Measurements from ENCODE around the gene ZNF296. TPM values are rescaled to one million over a fixed set of nuclear protein-coding genes. Genes with fewer than 3 reads are reported as not detected.

The ZNF296 gene
- polyA plus RNA-seq, 4 donors, result 4.7 to 10.3 (median 7.6) TPM

DNA sequence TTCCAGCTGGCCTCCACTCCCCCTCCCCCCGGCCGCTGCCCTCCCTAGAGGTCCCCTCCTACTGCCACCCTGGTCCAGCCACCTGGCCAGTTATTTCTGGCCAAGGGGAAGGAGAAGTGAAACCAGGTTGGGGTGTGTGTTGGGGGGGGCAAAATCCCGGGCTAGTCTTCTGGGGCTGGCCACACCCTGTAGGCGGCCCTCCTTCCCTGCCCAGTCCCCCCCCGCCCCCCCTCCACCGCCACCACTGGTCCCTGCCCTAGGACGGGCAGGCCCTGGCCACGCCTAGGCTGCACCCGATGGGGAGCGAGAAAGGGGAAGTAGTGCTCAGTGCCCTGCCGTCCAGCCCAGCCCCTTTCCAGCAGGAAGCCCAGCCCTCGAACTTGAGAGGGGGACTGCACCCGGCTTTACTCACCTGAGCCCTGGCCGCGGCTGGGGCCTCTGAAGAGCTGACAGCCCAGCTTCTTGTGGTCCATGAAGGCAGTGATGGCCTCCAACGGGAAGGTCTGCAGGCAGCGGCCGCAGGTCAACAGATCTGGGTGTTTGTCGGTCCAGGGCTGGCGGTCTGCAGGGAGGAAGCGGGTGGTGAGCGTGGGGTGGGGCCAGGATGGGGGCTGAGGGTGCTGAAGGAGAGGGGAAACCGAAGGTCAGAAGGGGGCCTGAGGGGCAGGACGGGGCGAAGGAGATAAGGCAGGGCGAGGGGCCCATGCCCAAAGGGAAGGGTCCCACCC is 813 bp downstream of the ZNF296 start:
- WGBS, 3 donors, result 1 to 5% (median 2%) methylated on average over 20 to 26 of the region's 26 CpGs
- Histone ChIP-seq H3K36me3 (ENCODE audit: control insufficient read depth in 3 of 3, insufficient read depth in 2 of 3, low read depth in 1 of 3, low read length in 3 of 3) (peaks cover 2 to 36% (median 5%) of the 10 kb centered on the region in 3 donors), H3K4me1 (ENCODE audit: control insufficient read depth in 3 of 3, insufficient read depth in 2 of 3, low read depth in 1 of 3, low read length in 2 of 3) (peaks cover 2 to 34% (median 15%) of the 10 kb centered on the region in 3 donors), H3K4me3 (ENCODE audit: low read depth in 1 of 3, low read length in 3 of 3) (peak overlapping the region; percentile 62 to 74 (median 66)), H3K9me3 (ENCODE audit: control insufficient read depth in 2 of 2, insufficient read depth in 1 of 2, low read depth in 1 of 2, low read length in 1 of 2) (no peaks in the 10 kb centered on the region), H3K27ac (ENCODE audit: low read depth in 1 of 3, low read length in 2 of 3) (peak overlapping the region; percentile 76 to 95 (median 82)), H3K27me3 (ENCODE audit: control insufficient read depth in 3 of 3, insufficient read depth in 3 of 3, low read length in 3 of 3) (no peaks in the 10 kb centered on the region)
- peak; percentile 88 to 94 for DNase-seq
- FAIRE-seq, result no peak

DNA sequence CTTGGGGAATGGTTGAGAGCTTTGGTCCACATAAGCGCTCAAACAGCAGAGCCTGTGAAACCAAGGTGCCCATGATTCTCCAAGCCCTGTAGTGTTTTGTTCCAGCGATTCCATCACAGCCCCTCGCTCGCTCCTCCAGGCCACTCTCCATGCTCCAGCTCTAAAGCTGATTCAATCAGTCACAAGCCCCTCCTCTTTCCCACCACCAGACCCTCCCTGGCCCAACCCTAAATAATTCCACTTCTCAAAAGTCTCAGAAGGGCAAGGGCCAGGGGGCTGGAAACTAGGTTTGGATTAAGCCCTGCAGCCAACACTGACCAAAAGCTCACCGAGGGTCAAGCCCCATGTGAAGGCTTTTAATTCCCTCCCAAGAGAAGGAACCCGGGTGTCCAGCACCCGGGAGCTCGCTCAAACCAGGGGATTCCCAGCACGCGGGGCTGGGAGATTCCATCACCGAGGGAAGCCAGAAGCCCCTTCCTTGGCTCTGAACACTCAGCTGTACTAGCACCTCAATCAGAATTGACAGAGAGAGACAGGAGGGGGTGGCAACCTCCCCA is 1.5 kb downstream of the ZNF296 start:
- 46 to 53% (median 46%) methylated on average over 11 of the region's 11 CpGs for WGBS, 3 donors
- DNase-seq (no peak), FAIRE-seq (no peak)
- Histone ChIP-seq H3K27ac (ENCODE audit: low read depth in 1 of 3, low read length in 2 of 3) (peak overlapping the region; percentile 2 to 76 (median 62)), H3K27me3 (ENCODE audit: control insufficient read depth in 3 of 3, insufficient read depth in 3 of 3, low read length in 3 of 3) (no peaks in the 10 kb centered on the region), H3K4me3 (ENCODE audit: low read depth in 1 of 3, low read length in 3 of 3) (peak overlapping the region in 2 of 3 donors; percentile 38 to 62), H3K9me3 (ENCODE audit: control insufficient read depth in 2 of 2, insufficient read depth in 1 of 2, low read depth in 1 of 2, low read length in 1 of 2) (no peaks in the 10 kb centered on the region), H3K36me3 (ENCODE audit: control insufficient read depth in 3 of 3, insufficient read depth in 2 of 3, low read depth in 1 of 3, low read length in 3 of 3) (peaks cover 2 to 42% (median 11%) of the 10 kb centered on the region in 3 donors), H3K4me1 (ENCODE audit: control insufficient read depth in 3 of 3, insufficient read depth in 2 of 3, low read depth in 1 of 3, low read length in 2 of 3) (peaks cover 2 to 28% (median 11%) of the 10 kb centered on the region in 3 donors)

DNA sequence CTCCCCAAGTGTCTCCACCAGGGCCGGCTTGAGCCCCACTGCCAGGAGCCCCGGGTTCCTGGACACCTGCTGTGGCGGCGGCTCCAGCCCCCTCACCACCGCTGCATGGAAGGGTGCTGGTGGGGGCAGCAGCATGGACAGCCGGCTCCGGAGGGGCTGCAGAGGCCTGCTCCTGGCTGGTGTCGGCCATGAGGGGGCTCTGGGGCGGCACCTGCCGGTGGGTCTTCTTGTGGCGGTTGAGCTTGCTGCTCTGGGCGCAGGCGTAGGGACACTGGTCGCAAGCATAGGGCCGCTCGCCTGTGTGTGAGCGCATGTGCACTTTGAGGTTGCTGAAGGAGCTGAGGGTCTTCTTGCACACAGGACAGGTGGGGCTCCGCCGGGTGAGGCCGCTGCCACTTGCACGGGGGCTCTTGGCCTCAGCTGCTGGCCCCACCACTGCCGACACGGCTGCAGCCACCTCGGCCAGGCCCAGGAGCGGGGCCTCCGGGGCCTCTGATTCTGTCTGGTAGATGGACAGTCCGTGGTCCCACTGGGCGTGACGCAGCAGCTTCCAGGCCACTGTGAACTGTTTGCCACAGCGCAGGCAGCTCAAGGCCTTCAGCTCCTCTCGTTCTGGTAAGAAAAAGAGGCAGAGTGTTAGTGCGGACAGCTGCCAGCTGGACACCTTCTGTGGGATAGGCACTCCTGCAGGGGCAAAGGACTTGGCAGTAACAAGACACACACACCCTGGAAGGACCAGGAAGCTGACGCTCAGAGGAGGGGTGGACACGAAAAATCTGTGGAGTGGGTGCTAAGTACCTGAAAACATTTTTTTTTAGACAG is 4.1 kb downstream of the ZNF296 start:
- no peak for FAIRE-seq
- WGBS, 3 donors, result 87 to 90% (median 87%) methylated on average over 34 of the region's 34 CpGs
- DNase-seq, result no peak
- H3K4me3 ChIP-seq (ENCODE audit: low read depth in 1 of 3, low read length in 3 of 3), result no peak overlapping the region
- peaks cover 8 to 68% (median 21%) of the 10 kb centered on the region in 3 donors for H3K36me3 ChIP-seq (ENCODE audit: control insufficient read depth in 3 of 3, insufficient read depth in 2 of 3, low read depth in 1 of 3, low read length in 3 of 3)
- H3K27me3 ChIP-seq (ENCODE audit: control insufficient read depth in 3 of 3, insufficient read depth in 3 of 3, low read length in 3 of 3), result no peaks in the 10 kb centered on the region
- H3K27ac ChIP-seq (ENCODE audit: low read depth in 1 of 3, low read length in 2 of 3), result no peak overlapping the region
- H3K4me1 ChIP-seq (ENCODE audit: control insufficient read depth in 3 of 3, insufficient read depth in 2 of 3, low read depth in 1 of 3, low read length in 2 of 3), result peaks cover 0 to 16% (median 6%) of the 10 kb centered on the region in 3 donors
- no peaks in the 10 kb centered on the region for H3K9me3 ChIP-seq (ENCODE audit: control insufficient read depth in 2 of 2, insufficient read depth in 1 of 2, low read depth in 1 of 2, low read length in 1 of 2)

DNA sequence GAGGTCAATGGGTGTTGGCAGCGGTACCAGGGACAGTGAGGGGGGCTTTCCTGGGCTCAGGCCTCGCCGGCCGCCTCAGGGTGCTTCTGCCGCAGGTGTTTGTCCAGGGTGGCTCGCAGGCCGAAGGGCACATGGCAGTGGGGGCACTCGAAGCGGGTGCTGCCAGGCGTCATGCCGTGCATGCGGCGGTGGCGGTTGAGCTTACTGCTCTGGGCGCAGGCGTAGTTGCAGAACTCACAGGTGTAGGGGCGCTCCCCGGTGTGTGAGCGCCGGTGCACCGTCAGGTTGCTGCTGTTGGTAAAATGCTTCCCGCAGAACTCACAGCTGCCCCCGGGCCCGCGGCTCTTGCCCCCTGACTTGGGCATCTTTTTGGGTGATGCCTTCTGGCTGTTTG is 4.7 kb downstream of the ZNF296 start:
- Histone ChIP-seq H3K36me3 (ENCODE audit: control insufficient read depth in 3 of 3, insufficient read depth in 2 of 3, low read depth in 1 of 3, low read length in 3 of 3) (peaks cover 12 to 74% (median 21%) of the 10 kb centered on the region in 3 donors), H3K4me1 (ENCODE audit: control insufficient read depth in 3 of 3, insufficient read depth in 2 of 3, low read depth in 1 of 3, low read length in 2 of 3) (peaks cover 0 to 10% (median 6%) of the 10 kb centered on the region in 3 donors), H3K27ac (ENCODE audit: low read depth in 1 of 3, low read length in 2 of 3) (no peak overlapping the region), H3K9me3 (ENCODE audit: control insufficient read depth in 2 of 2, insufficient read depth in 1 of 2, low read depth in 1 of 2, low read length in 1 of 2) (no peaks in the 10 kb centered on the region), H3K4me3 (ENCODE audit: low read depth in 1 of 3, low read length in 3 of 3) (no peak overlapping the region), H3K27me3 (ENCODE audit: control insufficient read depth in 3 of 3, insufficient read depth in 3 of 3, low read length in 3 of 3) (no peaks in the 10 kb centered on the region)
- 91 to 92% (median 92%) methylated on average over 25 of the region's 25 CpGs for WGBS, 3 donors
- no peak for DNase-seq
- FAIRE-seq, result no peak

GRCh38 chr19:45070861-45071544 is 5.3 kb downstream of the ZNF296 start:
- FAIRE-seq (no peak), DNase-seq (no peak)
- H3K4me1 ChIP-seq (ENCODE audit: control insufficient read depth in 3 of 3, insufficient read depth in 2 of 3, low read depth in 1 of 3, low read length in 2 of 3), result peaks cover 0 to 8% (median 6%) of the 10 kb centered on the region in 3 donors
- peaks cover 12 to 77% (median 21%) of the 10 kb centered on the region in 3 donors for H3K36me3 ChIP-seq (ENCODE audit: control insufficient read depth in 3 of 3, insufficient read depth in 2 of 3, low read depth in 1 of 3, low read length in 3 of 3)
- H3K27me3 ChIP-seq (ENCODE audit: control insufficient read depth in 3 of 3, insufficient read depth in 3 of 3, low read length in 3 of 3), result no peaks in the 10 kb centered on the region
- H3K27ac ChIP-seq (ENCODE audit: low read depth in 1 of 3, low read length in 2 of 3), result no peak overlapping the region
- H3K9me3 ChIP-seq (ENCODE audit: control insufficient read depth in 2 of 2, insufficient read depth in 1 of 2, low read depth in 1 of 2, low read length in 1 of 2), result no peaks in the 10 kb centered on the region
- 62 to 82% (median 81%) methylated on average over 15 to 19 of the region's 19 CpGs for WGBS, 3 donors
- H3K4me3 ChIP-seq (ENCODE audit: low read depth in 1 of 3, low read length in 3 of 3), result no peak overlapping the region

GRCh38 chr19:45070214-45070613 is 6.1 kb downstream of the ZNF296 start:
- no peak for DNase-seq
- H3K27ac ChIP-seq (ENCODE audit: low read depth in 1 of 3, low read length in 2 of 3), result no peak overlapping the region
- WGBS, 3 donors, result 73 to 80% (median 76%) methylated on average over 6 of the region's 6 CpGs
- no peak overlapping the region for H3K4me3 ChIP-seq (ENCODE audit: low read depth in 1 of 3, low read length in 3 of 3)
- no peaks in the 10 kb centered on the region for H3K9me3 ChIP-seq (ENCODE audit: control insufficient read depth in 2 of 2, insufficient read depth in 1 of 2, low read depth in 1 of 2, low read length in 1 of 2)
- FAIRE-seq, result no peak
- peaks cover 15 to 85% (median 21%) of the 10 kb centered on the region in 3 donors for H3K36me3 ChIP-seq (ENCODE audit: control insufficient read depth in 3 of 3, insufficient read depth in 2 of 3, low read depth in 1 of 3, low read length in 3 of 3)
- H3K27me3 ChIP-seq (ENCODE audit: control insufficient read depth in 3 of 3, insufficient read depth in 3 of 3, low read length in 3 of 3), result no peaks in the 10 kb centered on the region
- peaks cover 0 to 8% (median 6%) of the 10 kb centered on the region in 3 donors for H3K4me1 ChIP-seq (ENCODE audit: control insufficient read depth in 3 of 3, insufficient read depth in 2 of 3, low read depth in 1 of 3, low read length in 2 of 3)

- H3K36me3 ChIP-seq (ENCODE audit: control insufficient read depth in 3 of 3, insufficient read depth in 2 of 3, low read depth in 1 of 3, low read length in 3 of 3), result peaks cover 20 to 90% (median 21%) of the 10 kb centered on the region in 3 donors
- no peaks in the 10 kb centered on the region for H3K27me3 ChIP-seq (ENCODE audit: control insufficient read depth in 3 of 3, insufficient read depth in 3 of 3, low read length in 3 of 3)
- WGBS, 3 donors, result 68 to 75% (median 74%) methylated on average over 13 of the region's 13 CpGs
- FAIRE-seq (no peak), DNase-seq (peak; percentile 32 to 52)
- no peaks in the 10 kb centered on the region for H3K4me1 ChIP-seq (ENCODE audit: control insufficient read depth in 3 of 3, insufficient read depth in 2 of 3, low read depth in 1 of 3, low read length in 2 of 3)
- no peak overlapping the region for H3K27ac ChIP-seq (ENCODE audit: low read depth in 1 of 3, low read length in 2 of 3)
- no peak overlapping the region for H3K4me3 ChIP-seq (ENCODE audit: low read depth in 1 of 3, low read length in 3 of 3)
- H3K9me3 ChIP-seq (ENCODE audit: control insufficient read depth in 2 of 2, insufficient read depth in 1 of 2, low read depth in 1 of 2, low read length in 1 of 2), result no peaks in the 10 kb centered on the region
Measured at GRCh38 chr19:45069056-45069455, 7.2 kb downstream of the ZNF296 start.

- peaks cover 24 to 93% (median 26%) of the 10 kb centered on the region in 3 donors for H3K36me3 ChIP-seq (ENCODE audit: control insufficient read depth in 3 of 3, insufficient read depth in 2 of 3, low read depth in 1 of 3, low read length in 3 of 3)
- H3K4me3 ChIP-seq (ENCODE audit: low read depth in 1 of 3, low read length in 3 of 3), result no peak overlapping the region
- no peaks in the 10 kb centered on the region for H3K27me3 ChIP-seq (ENCODE audit: control insufficient read depth in 3 of 3, insufficient read depth in 3 of 3, low read length in 3 of 3)
- WGBS, 3 donors, result 78 to 90% (median 85%) methylated on average over 7 to 9 of the region's 10 CpGs
- no peak for FAIRE-seq
- no peak overlapping the region for H3K27ac ChIP-seq (ENCODE audit: low read depth in 1 of 3, low read length in 2 of 3)
- no peak for DNase-seq
- no peaks in the 10 kb centered on the region for H3K9me3 ChIP-seq (ENCODE audit: control insufficient read depth in 2 of 2, insufficient read depth in 1 of 2, low read depth in 1 of 2, low read length in 1 of 2)
- H3K4me1 ChIP-seq (ENCODE audit: control insufficient read depth in 3 of 3, insufficient read depth in 2 of 3, low read depth in 1 of 3, low read length in 2 of 3), result no peaks in the 10 kb centered on the region
Measured at GRCh38 chr19:45068041-45068440, 8.2 kb downstream of the ZNF296 start.

Measured in small intestine (tissue), 7 donors.